ENCODE data around the gene RAB5B.
A peak's percentile ranks its signal among the peaks of the same experiment; 100 is the strongest.
"Not testable (repeated sequence)": the region's sequence is repeated elsewhere in the genome, so short reads cannot be mapped to it uniquely, and the experiment has no call there.

RAB5B gene

GRCh38 chr12:55982319-55982936, 8.6 kb downstream of the RAB5B start:
- DNase-seq (ENCODE audit: low spot score) = no peak

DNA sequence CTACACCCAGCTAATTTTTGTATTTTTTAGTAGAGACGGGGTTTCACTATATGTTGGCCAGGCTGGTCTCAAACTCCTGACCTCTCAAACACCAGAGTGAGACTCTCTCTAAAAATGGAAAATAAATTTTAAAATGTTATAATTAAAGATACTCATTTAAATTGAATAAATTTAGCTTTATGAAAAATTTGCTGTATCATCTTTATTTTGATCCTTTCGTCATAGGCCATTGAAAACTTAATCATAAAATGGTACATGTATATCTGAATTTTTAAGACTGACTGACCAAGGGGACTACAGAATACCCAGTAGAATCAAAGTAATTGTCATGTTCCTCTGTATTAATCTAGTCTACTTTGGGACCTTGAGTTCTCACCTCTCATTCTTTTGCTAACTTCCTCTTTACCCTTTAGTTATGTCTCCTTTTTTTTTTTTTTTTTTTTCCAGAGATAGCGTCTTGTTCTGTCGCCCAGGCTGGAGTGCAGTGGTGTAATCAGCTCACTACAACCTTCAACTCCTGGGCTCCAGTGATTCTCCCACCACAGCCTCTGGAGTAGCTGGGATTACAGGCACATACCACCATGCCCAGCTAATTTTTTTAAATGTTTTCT, 9.5 kb downstream of the RAB5B start:
- no peak for DNase-seq (ENCODE audit: low spot score)

- no peak for DNase-seq (ENCODE audit: low spot score)
These were observed 11.0 kb downstream of the RAB5B start for GRCh38 chr12:55984861-55985260.

DNA sequence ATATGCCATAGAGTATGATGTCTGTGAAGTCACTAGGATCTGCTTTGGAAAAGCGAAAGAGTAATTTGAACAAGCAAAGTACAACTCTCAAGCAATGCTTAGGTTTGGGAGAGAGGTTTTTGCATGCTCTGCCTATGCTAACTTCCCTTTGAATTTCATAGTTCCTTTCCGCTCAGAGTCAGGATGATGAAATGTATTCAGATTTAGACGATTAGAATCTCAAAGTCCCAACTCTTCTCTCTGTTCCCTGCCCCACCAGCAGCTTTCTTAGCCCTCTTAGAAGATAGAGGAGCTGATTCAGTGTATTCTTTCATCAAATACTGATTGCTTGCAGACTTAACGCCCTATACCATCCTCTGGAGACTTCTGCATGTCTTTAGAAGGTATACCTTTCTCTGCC, 11.5 kb downstream of the RAB5B start:
- DNase-seq (ENCODE audit: low spot score) = no peak

GRCh38 chr12:55985976-55986375, 12.1 kb downstream of the RAB5B start:
- not testable (repeated sequence) for DNase-seq (ENCODE audit: low spot score)

DNA sequence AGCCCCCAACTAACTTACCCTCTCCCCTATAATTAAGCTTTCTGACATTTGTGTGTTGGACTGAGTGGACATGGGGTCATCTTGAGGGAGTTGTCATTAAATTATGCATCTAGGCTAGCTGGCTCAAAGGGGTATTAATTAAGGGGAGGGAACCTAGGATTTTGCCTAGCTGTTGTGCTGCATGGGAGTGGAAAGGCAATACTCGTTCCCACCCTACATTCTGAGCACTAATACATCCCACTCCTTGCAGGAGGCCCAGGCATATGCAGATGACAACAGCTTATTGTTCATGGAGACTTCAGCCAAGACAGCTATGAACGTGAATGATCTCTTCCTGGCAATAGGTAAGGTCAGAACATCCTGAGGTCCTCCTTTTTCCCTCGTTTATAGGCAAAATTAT, 17.2 kb downstream of the RAB5B start:
- no peak for DNase-seq (ENCODE audit: low spot score)

DNA sequence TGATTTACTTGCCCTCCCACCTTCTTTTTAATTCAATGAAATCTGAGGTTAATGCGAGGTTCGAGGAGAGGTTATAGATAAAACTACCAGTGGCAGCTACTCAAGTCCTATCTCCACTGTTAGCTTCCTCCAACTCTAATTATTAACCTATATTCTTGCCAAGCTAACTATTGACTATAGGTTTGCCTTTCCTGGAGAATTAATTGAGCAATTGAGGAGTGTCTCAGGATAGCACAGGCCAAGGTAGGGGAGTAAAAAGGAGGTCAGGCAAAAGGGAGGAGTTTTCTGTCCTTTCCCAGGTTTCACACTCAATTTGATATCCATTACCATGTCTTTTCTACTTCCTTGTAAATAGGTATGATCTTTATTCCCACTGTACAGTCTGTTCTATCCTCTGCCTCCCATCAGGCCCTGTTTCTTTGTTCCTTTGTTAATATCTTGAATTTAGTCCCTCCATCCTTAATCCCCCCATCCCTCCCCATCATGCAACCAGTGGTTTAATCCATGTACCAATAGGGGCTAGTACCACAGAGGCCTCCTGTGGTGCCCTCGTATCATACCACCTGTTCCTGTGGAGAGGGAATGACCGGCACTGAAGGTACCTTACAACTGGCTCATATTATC, 19.5 kb downstream of the RAB5B start:
- no peak for DNase-seq (ENCODE audit: low spot score)

GRCh38 chr12:55995366-55995765, 21.5 kb downstream of the RAB5B start:
- DNase-seq (ENCODE audit: low spot score) = no peak

- peak; percentile 57 for DNase-seq (ENCODE audit: low spot score)
These were observed 22.4 kb downstream of the RAB5B start for GRCh38 chr12:55996201-55996714.

GRCh38 chr12:55996715-55997534, 23.0 kb downstream of the RAB5B start, which contains the start of gene SUOX:
TSS of gene SUOX (plus strand) at chr12:55997276. CDS start at chr12:56002222, 4,946 bp downstream.
- peak; percentile 100 for DNase-seq (ENCODE audit: low spot score)

GRCh38 chr12:55997535-55997859, 23.6 kb downstream of the RAB5B start:
- DNase-seq (ENCODE audit: low spot score) = no peak

- DNase-seq (ENCODE audit: low spot score) = not testable (repeated sequence)
These were observed 25.6 kb downstream of the RAB5B start for GRCh38 chr12:55999522-55999921.

- not testable (repeated sequence) for DNase-seq (ENCODE audit: low spot score)
These were observed 26.2 kb downstream of the RAB5B start for GRCh38 chr12:55999999-56000540.

GRCh38 chr12:56001487-56002100, 27.7 kb downstream of the RAB5B start:
- DNase-seq (ENCODE audit: low spot score) = no peak

GRCh38 chr12:56003376-56003775, 29.5 kb downstream of the RAB5B start:
- DNase-seq (ENCODE audit: low spot score) = not testable (repeated sequence)

- DNase-seq (ENCODE audit: low spot score) = no peak
These were observed 30.3 kb downstream of the RAB5B start for GRCh38 chr12:56004211-56004610.

GRCh38 chr12:56007564-56008559, 34.0 kb downstream of the RAB5B start:
- DNase-seq (ENCODE audit: low spot score) = peak; percentile 64

DNA sequence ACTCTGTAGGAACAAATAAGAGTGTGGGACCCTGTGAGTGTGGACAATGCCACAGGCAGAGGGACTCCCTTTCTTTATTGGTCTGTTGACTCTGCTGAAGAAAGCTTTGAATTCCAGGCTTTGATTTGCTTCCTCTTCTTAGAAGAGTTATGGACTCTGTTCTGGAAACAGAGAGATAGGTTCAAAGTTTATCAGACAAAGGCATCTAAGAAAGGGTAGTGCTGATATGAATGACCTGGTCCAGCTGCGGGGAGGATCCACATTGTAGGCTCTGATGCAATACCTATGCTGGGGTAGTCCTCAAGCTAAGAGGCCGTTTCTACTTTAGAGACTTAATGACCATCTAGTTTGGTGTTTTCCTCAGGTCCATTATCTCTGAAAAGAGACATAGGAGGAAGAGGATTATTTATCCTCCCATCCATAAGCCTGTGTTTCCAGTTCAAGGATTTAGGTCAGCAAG, 36.3 kb downstream of the RAB5B start:
- DNase-seq (ENCODE audit: low spot score) = no peak

- DNase-seq (ENCODE audit: low spot score) = no peak
These were observed 37.7 kb downstream of the RAB5B start for GRCh38 chr12:56011509-56012090.

DNA sequence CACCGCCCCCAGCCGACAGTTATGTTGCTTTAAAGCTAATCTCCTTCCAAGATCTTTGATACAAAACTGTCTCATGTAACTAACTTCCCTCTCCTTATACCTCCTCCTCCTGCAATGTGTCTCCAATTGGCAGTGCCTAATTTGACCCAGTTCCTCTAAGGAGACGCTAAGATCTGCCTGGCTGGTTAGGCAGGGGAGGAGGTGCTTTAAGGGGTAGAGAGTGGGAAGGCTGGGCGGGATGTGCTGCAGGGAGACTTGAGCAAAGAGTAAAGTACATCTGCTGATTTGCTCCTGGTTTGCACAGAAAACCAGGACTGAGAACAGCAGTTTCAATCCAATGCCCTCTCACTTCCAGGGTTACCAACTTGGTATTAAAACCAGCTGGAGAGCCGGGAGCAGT, 39.6 kb downstream of the RAB5B start:
- DNase-seq (ENCODE audit: low spot score) = no peak

Measured in hepatic stellate cell (primary cell).